Medulla oblongata (tissue), 1 donor: ENCODE results near the gene DNAAF1.
"Not testable (repeated sequence)": the region's sequence is repeated elsewhere in the genome, so short reads cannot be mapped to it uniquely, and the experiment has no call there.

Experiments
- DNase-seq: peaks from one replicate; pipeline ENCODE4 v3.0.0-alpha.2; 2015; ENCODE audit errors: extremely low spot score

DNAAF1 gene

DNA sequence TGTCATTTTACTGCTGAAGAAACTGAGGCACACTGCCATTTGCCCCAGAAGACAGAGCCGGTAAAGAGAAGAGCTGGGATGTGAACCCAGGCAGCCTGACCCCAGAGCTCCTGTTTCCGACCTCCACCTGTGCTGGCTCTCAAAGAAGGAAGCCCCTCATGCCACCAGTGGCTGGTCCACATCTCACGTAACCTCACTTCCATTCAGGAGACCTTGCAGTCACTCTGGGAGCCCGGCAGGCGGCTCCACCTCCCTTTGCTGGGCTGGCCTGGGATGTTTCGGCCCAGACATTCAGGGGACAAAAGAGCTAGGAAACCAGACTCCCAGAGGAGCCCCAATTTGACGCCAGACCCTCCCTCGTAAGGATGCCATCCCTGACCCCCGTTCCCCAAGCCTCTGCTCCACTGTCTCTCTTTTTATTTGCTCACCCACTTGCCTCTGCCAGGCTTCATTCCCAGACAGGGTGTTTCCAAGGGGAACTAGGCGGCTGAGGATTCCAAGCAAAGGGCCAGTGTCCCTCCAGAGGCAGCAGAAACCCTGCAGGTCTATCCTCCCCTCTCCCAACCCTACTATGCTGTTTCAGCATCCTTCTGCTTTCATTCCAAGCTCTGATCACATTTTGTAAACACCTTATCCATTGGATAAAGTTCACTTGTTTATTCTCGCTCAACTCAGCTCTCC lies 38.9 kb downstream of the DNAAF1 start:
- peak; percentile 45 for DNase-seq

DNA sequence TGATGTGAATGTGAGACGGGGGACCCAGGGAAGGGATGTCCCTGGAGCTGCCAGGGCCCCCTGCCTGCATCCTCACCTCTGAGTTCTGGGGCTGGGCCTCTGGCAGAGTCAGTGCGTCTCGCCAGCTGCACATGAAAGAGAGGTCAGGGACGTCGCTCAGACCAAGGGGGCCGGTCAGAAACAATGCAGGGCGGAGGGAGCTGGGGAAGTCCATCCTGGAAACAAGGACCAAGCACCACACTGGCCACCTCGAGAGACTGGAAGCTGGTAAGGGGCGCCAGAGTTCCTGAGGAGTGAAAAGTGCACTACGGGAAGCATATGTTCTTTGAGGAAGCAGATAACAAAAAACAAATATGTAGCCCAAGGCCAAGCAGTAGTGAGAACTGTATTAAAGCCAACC lies 39.7 kb downstream of the DNAAF1 start:
- no peak for DNase-seq

DNA sequence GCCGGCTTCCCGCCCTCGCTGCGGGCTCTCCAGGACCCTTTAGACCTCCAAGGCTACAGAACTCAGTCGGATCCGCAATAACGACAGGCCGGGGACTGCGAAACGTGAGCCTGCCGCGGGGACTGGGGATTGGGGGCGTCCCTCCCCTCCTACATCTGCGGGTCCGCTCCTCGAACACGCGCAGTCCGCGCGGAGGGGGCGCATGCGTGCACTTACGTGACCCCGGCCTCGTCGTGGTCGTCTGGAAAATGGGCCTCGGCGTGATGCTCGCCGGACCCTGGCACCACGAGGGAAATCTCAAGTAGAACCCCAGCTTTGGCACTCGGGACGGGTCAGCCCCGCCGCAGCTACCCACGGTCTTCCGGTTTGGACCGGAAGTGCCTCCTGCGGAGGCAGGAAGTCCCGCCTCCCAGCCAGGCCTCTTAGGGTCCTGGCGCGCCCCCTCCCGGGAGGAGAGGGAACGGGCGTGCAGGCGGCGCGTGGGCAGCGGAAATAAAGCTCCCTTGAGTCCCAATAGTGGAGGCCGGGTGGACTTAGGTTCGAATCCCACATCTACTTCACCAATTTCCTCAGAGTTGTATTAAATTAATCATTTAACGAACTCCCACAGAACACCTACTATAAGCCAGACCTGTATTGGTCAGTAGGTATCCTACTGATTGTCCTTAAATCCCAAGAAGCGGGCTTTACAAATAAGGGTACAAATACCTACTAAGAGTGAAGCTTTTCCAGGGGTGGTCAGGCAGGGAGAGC lies 41.8 kb downstream of the DNAAF1 start, which contains the start of gene TAF1C:
Gene TAF1C, minus strand, starts transcription at position 373 of the 753 bp plus-strand sequence. CDS start 2,069 bp downstream, outside the sequence.
- DNase-seq: peak; percentile 97

DNA sequence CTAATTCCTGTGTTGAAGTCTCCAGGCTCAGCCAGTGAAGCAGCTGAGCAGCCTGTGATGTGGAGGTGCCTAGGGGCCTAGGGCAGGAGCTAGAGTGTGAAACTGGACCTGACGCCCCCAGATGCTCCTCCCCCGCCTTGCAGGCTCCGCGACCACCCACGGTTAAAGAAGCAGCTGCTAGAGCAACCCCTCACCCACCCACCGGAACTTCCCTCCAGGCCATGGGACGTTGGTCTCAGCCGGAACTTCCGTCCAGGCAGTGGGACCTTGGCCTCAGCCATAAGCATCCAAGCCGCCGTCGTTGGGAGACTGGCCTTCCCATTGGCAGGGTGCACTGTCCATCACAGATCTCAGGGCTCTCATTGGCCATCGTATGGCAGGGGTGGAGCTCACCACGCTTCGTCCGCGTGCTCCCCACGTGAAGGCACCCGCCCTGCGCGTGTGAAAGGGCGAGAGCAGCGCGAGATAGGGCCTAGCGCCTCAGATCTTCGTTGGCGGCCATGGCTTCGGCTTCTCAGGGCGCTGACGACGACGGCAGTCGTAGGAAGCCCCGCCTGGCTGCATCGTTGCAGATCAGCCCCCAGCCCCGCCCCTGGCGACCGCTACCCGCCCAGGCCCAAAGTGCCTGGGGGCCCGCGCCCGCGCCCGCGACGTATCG lies 45.8 kb downstream of the DNAAF1 start, which contains the start of gene ADAD2:
Gene ADAD2, plus strand, starts transcription at position 427 of the 658 bp plus-strand sequence. Its CDS starts 74 bp downstream, at position 501.
- DNase-seq: no peak

DNA sequence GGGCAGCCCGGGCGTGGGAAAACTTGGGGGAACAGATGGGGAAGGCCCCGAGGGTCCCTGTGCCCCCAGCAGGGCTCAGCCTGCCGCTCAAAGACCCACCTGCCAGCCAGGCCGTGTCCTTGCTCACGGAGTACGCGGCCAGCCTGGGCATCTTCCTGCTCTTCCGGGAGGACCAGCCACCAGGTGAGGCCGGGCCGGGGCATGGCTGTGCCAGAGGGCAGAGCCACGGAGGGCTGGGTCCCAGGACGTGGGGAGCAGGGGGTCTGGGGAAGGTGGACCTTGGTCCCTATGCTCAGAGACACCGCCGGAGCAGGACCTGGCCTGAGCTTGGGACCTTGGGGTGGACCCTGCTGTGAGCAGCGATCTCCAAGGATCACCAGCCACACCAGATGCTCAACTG lies 46.4 kb downstream of the DNAAF1 start:
- no peak for DNase-seq

DNA sequence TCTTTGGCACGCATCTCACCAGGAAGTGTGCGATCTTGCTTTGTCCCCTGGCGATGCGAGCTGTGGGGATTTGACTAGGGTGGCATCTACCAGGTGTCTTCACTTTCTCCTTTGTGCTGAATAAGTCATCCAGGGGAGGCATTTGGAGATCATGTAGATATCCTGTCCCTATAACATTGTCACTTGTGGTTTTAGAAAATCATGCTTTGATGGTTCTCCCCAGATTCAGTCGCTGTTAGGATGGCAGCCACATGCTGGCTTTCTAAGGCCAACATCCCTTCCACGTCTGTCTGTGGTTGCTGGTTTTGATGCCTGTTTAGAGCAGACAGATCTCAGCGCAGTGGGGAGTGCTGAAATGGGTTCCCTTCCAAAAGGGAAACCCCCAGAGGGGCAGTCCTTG lies 48.4 kb downstream of the DNAAF1 start:
- DNase-seq: no peak

DNA sequence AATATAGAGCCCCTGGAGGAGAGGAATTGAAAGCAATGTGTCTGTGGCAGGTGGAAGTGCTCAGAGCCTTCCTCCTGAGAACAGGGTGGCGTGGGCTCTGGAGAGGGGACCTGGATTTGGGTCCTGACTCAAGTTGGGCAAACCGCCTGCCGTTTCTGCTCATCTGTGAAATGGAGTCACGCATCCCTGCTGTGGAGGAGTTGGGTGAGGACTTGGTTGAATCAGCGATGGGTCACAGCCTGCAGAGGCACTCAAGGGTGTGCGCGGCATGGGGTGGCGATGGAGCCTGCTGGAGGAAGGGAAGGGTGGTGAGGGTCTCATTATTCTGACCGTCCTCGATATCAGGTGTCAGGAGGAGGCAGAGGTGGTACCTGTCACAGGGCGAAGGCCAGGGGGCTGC lies 48.9 kb downstream of the DNAAF1 start:
- DNase-seq: no peak

DNA sequence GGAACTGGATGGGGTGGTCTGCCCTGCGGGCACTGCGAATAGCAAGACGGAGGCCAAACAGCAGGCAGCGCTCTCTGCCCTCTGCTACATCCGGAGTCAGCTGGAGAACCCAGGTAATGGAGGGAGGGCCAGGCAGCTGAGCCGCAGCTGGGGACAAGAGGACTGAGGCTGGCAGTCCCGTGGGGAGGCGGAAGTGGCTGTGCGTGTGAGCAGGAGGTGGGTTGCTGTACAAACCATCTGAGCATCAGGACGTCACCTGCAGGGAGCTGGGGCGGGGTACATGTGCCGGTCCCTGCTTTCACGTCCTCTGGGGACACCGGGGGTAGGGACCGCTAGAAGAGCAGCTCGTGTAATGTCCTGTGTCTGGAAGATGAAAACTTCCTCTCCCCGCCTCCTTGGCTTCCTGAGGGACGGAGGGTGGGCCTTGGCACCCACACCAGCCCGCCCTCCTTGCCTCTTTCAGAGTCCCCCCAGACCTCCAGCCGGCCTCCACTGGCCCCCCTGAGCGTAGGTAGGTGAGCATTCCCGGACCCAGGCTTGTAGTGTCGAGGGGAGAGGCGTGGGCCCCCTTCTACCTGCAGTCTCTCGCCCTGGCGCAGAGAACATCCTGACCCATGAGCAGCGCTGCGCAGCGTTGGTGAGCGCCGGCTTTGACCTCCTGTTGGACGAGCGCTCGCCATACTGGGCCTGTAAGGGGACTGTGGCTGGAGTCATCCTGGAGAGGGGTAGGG lies 49.5 kb downstream of the DNAAF1 start:
- no peak for DNase-seq

DNA sequence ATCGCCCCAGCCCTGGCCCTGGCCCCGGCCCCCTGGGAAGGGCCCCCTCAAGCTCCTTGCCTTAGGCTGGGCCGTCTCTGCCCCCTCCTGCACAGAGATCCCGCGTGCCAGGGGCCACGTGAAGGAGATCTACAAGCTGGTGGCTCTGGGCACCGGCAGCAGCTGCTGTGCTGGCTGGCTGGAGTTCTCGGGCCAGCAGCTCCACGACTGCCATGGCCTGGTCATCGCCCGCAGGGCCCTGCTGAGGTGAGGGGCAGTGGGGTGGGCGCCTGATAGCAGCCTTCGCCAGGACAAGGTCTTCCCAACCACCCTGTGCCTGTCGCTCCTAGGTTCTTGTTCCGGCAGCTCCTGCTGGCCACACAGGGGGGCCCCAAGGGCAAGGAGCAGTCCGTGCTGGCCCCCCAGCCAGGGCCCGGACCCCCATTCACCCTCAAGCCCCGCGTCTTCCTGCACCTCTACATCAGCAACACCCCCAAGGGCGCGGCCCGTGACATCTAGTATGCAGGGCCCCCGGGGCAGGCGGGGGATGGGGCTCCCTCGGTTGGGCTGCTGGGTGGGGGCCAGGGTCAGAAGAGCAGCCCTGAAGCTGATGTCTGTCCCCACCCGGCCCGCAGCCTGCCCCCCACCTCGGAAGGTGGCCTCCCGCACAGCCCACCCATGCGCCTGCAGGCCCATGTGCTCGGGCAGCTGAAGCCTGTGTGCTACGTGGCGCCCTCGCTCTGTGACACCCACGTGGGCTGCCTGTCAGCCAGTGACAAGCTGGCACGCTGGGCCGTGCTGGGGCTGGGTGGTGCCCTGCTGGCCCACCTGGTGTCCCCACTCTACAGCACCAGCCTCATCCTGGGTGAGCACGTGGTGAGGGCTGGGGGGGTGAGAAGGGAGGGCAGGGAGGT lies 50.3 kb downstream of the DNAAF1 start:
- DNase-seq: no peak

DNA sequence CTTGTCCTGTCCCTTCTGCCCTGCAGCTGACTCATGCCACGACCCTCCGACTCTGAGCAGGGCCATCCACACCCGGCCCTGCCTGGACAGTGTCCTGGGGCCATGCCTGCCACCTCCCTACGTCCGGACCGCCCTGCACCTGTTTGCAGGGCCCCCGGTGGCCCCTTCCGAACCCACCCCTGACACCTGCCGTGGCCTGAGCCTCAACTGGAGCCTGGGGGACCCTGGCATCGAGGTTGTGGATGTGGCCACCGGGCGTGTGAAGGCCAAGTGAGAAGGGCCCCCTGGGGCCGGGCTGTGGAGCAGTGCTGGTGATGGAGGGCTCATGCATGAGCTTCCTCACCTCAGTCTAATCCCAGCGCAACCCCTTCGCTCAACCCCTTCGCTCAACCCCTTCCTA lies 51.0 kb downstream of the DNAAF1 start:
- DNase-seq: no peak

DNA sequence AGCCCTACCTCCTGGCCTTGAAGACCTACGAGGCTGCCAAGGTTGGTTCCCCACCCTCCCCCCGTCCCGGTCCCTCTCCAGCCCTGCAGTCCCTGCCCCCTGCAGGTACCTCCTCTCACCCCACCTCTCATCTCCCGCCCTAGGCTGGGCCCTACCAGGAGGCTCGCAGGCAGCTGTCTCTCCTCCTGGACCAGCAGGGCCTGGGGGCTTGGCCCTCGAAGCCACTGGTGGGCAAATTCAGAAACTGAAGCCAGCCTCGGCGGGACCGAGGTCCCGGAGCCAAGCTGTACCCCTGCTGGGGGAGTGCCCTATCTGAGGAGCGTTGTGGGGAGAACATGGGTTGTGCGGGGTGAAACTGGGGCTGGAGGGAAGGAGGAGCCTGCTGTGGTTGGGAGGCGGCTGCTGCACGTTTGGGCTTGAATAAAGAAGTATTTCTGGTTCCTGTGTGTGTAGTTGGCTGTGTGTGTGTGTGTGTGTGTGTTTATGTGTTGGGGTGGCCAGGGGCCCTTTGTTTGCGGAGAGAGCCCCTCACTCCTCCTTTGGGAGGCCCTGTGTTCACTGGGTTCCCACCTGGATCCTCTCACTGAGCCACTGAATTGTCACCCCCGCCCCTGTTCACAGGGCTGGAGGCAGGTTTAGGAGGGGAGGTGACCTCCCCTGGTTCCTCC lies 51.8 kb downstream of the DNAAF1 start:
- DNase-seq: no peak

DNA sequence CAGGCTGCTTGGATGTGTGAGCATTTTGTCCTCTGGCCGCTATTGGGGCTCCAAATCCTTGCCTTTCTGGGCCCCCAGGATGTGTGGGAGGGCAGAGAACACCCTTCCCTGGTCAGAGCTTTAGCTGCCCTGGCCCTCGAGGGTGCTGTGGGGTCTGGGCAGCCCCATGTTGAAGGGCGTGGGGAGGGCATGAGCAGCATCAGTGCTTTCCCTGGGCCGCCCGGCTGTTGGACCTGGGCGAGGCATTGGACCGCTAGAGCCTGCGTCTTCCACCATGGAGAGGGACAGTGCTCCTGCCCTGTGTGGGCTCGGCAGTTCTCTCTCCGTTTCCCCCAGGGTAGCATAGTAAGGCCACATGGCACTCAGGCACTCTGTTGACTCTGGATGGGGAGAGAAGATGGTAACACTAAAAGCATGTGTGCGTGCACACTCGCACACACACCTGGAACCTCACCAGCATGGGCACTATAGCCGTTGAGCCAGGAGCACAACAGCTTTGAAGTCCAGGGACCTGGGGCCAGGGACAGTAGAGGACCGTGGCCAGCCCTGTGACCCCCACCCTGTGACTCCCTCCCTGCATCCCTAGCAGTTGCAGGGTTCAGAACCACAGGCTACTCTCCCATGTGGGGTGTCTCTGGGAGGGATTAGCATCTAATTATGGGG lies 52.5 kb downstream of the DNAAF1 start:
- DNase-seq: no peak

DNA sequence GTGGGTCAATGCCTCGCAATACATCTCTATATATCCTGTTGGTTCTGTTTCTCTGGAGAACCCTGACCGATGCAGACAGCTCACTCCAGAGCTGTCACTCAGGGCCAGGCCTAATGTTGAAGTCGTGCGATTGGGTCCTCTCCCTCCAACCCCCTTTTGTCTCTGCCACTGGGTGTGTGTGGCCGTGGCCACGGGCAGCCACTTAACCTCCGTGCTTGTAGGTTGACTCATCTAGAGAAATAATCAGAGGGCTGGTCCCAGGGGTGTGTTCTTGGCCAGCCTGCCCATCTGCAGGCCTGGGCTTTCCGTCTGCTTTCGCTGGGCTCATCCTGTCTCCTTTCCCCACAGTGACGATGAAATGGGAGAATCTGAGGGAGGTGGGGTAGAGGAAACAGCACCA lies 53.3 kb downstream of the DNAAF1 start:
- no peak for DNase-seq

DNA sequence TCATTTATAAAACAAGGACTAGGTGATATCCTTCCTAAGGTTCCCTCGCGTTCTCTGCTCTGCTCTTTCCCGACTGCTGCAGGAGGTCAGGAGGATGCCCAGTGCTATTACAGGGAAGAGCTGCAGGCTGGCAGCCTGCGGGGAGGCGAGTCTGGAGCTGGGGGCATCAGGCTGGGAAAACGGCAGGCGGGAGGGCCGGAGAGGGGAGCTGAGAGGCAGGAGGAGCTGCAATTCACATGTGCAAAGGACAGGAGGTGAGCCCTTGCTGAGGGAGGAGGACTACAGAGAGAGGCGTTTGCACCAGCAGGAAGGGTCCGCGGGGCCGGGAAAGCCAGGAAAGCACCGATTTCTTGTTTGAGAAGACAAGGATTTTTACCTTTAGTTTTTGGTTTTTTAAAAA lies 54.0 kb downstream of the DNAAF1 start:
- no peak for DNase-seq

DNA sequence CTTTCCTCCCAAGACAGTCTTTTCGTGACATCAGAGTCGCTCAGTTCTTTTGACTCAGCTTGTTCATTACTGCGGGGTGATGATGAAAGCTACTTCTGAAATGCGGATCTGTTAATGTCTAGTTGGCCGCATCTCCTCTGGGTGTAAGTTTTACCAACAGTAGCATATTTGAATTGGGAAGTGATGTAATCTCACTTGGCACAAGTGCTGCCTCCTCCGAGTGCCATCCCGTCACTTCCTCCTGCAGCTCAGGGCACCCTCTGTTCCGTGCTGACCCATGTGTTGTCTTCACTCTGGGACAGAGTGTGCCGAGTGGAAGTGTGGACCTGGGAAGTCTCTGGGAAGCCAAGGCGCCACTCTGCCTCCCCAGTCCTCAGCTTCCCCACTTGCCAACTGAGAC lies 54.8 kb downstream of the DNAAF1 start:
- peak; percentile 60 for DNase-seq

DNA sequence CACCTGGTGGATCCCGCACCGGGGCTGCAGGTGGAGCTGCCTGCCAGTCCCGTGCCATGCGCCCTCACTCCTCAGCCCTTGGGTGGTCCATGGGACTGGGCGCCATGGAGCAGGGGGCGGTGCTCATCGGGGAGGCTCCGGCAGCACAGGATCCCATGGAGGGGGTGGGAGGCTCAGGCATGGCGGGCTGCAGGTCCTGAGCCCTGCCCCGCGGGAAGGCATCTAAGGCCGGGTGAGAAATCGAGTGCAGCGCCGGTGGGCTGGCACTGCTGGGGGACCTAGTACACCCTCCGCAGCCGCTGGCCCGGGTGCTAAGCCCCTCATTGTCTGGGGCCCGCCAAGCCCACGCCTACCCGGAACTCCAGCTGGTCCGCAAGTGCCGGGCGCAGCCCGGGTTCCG lies 59.4 kb downstream of the DNAAF1 start:
- DNase-seq: not testable (repeated sequence)

DNA sequence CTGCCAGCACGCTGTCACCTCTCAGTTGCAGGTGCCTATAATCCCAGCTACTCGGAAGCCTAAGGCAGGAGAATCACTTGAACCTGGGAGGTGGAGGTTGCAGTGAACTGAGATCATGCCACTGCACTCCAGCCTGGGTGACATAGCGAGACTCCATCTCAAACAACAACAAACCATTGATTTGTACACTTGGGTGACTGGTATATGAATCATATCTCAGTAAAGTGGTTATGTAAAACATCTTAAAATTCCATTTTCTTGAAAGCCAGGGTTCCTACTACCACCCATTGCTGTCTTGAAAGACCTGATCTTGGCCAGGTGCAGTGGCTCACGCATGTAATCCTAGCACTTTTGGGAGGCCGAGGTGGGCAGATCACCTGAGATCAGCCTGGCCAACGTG lies 60.0 kb downstream of the DNAAF1 start:
- DNase-seq: not testable (repeated sequence)

DNA sequence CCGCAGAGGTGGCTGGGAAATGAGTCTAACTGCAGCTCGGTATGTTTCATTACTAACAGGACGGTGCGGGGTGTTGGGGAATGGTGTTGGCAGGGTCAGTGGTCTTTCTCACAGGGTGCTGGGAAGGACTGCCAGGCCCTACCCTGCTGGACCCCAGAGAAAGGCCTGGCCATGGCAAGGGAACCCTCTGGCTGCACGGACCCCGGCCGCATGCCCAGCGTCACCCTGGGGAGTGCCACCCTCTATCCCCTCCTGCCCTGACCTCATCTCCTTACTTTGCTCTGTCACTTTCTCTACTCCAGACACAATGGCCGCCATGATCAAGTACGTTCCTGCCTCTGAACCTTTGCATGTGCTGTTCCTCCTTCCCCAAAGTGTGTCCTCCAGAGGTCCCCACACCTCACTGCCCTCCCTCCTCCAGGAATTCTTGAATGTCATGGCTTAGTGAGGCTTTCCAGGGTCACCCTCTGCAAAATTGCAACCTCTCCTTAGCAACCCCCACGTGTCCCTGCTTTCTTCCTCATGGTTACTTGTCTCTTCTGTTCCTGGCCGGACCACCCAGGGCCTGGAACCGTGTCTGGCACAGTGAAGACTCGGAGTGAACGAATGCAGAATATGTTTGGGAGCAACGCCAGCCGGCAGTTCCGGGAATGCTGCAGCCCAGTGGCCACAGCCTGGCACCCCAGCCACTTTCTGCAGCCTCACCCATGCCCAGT lies 61.0 kb downstream of the DNAAF1 start:
- no peak for DNase-seq

DNA sequence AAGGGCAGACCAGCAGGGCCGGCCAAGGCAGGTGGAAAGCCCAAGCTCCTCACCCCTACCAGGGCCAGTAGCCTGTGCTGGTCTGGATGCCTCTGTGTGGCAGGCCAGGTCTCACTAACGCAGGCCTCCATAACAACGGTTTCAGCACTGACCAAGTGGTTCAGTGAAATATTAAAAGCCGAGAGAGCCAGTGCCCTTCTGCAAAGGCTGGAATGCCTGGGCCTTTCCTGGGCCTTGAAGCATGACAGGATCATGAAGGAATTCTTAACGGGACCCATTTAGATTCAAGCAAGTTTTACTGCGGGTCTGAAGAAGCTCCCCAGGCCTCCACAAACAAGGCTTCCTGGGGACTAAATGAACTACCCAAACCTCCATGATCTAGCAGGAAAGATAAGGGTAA lies 62.1 kb downstream of the DNAAF1 start:
- DNase-seq: no peak
